GM12872 (cell line): ENCODE measurements around the gene PSME4.

Experiments used
- CTCF ChIP-seq: IDR thresholded peaks from 3 replicates; pipeline ENCODE4 v1.5.1; 2011; ENCODE audit warnings: low read depth, mild to moderate bottlenecking, low read length, moderate library complexity; ENCODE audit not compliant: insufficient read depth

The PSME4 gene

GRCh38 chr2:53952519-53952918 is 18.3 kb downstream of the PSME4 start:
- TF ChIP-seq CTCF = no peak

DNA sequence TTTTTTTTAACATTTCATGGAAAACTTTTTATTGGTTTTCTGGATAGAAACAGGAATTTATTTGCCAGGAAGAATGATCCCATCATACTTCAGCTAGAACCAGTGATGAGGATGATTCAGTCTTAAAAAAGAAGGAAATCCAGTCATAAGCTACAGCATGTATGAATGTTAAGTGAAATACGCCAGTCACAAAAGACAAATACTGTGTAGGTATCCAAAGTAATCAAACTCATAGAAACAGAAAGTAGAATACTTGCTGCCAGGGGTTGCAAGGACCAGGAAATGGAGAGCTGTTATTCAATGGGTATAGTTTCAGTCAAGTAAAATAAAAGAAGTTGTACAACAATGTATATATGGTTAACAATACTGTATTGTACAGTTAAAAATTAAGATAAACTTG is 21.3 kb downstream of the PSME4 start:
- TF ChIP-seq CTCF = no peak

DNA sequence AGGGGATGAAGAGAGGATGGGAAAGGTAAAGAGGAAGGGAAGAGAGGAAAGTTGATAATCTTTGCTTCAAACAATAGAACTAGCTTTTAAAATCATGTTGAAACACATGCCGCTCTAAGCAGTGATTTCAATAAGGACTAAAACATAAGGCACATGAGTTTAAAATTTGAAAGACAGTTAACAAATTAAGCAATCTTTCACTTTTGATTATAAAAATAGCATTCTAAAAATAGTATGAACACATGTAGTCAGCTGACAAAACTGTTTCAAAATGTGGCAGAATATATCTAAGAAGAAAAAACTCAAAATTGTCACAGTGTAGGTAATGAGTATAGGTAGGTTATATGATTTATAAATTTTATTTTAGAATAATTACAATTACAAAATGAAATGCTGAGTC is 25.3 kb downstream of the PSME4 start:
- no peak for TF ChIP-seq CTCF

DNA sequence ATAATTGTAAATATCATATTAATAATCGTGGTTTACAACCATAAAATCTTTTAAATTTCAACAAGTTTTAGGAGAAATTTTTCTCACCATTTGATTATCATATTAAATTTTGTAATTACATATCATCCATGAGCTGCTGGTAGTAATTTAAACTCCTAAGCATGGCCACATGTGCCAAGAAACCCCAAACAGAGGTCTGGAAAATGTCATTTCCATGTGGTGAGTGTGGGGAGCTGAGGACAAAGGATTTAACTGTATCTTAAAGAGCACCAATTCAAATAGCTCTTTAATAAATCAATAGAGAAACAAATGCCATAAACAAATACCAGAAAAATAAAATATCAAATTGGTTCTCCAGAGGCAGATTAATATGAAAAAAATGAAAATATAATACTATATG is 26.3 kb downstream of the PSME4 start:
- no peak for TF ChIP-seq CTCF

GRCh38 chr2:53942280-53942679 is 28.5 kb downstream of the PSME4 start:
- TF ChIP-seq CTCF = no peak

- no peak for TF ChIP-seq CTCF
Measured at GRCh38 chr2:53941749-53942148, 29.0 kb downstream of the PSME4 start.

- TF ChIP-seq CTCF = no peak
Measured at GRCh38 chr2:53939656-53940055, 31.1 kb downstream of the PSME4 start.

- no peak for TF ChIP-seq CTCF
Measured at GRCh38 chr2:53938904-53939303, 31.9 kb downstream of the PSME4 start.
